Gastroesophageal sphincter (tissue), 4 donors: ENCODE measurements around the gene CTSA. TPM values are rescaled to one million over a fixed set of nuclear protein-coding genes. Genes with fewer than 3 reads are reported as not detected.

Experiments
- ATAC-seq: fragments of 150-250 bp; one replicate; pipeline ENCODE4 v1.9.1; 2016; ENCODE audit warnings: mild to moderate bottlenecking, moderate library complexity
- H3K27ac ChIP-seq, 4 donors: fragments of 200-600 bp; sonication (generic) in 3 of 4; 1 replicate in 3 of 4; 2 replicates in 1 of 4; pipeline ENCODE4 v1.5.1; 2016 to 2019
- H3K27me3 ChIP-seq: fragments of 200-600 bp; sonication (generic); one replicate; pipeline ENCODE4 v1.5.1; 2019
- H3K36me3 ChIP-seq, 2 donors: fragments of 200-600 bp; sonication (generic); one replicate each; pipeline ENCODE4 v1.5.1; 2019; ENCODE audit warnings: control low read depth in 1 of 2
- H3K4me1 ChIP-seq, 3 donors: fragments of 200-600 bp; sonication (generic); 1 replicate in 2 of 3; 2 replicates in 1 of 3; pipeline ENCODE4 v1.5.1; 2016 to 2019; ENCODE audit warnings: control low read depth in 2 of 3
- H3K4me3 ChIP-seq, 2 donors: fragments of 200-600 bp; sonication (generic); one replicate each; pipeline ENCODE4 v1.5.1; 2019; ENCODE audit warnings: mild to moderate bottlenecking in 1 of 2, moderate library complexity in 1 of 2
- H3K9me3 ChIP-seq, 3 donors: fragments of 200-600 bp; sonication (generic); one replicate each; pipeline ENCODE4 v1.5.1; 2017 to 2019; ENCODE audit warnings: control low read depth in 2 of 3
- CTCF ChIP-seq, 4 experiments: fragments of 200-600 bp in 2 of 4; fragments of 450-650 bp in 2 of 4; sonication (generic) in 1 of 4; IDR thresholded peaks; one replicate each; pipeline ENCODE4 v1.5.1; 2017 to 2019; ENCODE audit warnings: antibody characterized with exemption in 4 of 4, mild to moderate bottlenecking in 2 of 4, moderate library complexity in 2 of 4
- EP300 ChIP-seq: sonication (generic); formaldehyde crosslinking; IDR thresholded peaks from one replicate; pipeline ENCODE4 v1.6.1; 2017; ENCODE audit warnings: antibody characterized with exemption, mild to moderate bottlenecking
- POLR2A ChIP-seq, 2 donors: fragments of 450-650 bp; IDR thresholded peaks; one replicate each; pipeline ENCODE4 v1.6.1; 2017; ENCODE audit warnings: antibody characterized with exemption in 2 of 2, mild to moderate bottlenecking in 2 of 2, moderate library complexity in 1 of 2
- POLR2AphosphoS5 ChIP-seq: sonication (generic); formaldehyde crosslinking; IDR thresholded peaks from one replicate; pipeline ENCODE4 v1.6.1; 2017; ENCODE audit warnings: antibody characterized with exemption
- WGBS, 2 donors: methylation state at CpG; one replicate each; pipeline ENCODE4 v1.1.5; 2018; ENCODE audit warnings: low coverage in 1 of 2; 5-methylcytosine and 5-hydroxymethylcytosine counted together
- total RNA-seq, 4 donors: library from RNA; depleted of rRNA; stranded (reverse); fragments of >200 nt; gene quantifications; one replicate each; pipeline ENCODE4 v1.1.0, GENCODE V29; 2016

Gene CTSA
- 10 to 100 TPM; 36.4 to 73.0 (median 56.6) TPM for total RNA-seq

GRCh38 chr20:45890985-45891983, at the start of gene CTSA, which contains the start of gene NEURL2:
TSS of gene CTSA (plus strand) at chr20:45891335. CDS start at chr20:45891569, 234 bp downstream.
TSS of gene NEURL2 (minus strand) at chr20:45891208. CDS start at chr20:45890991, 217 bp downstream.
- Histone ChIP-seq H3K4me1 (peaks cover 0 to 52% (median 20%) of the 10 kb centered on the region in 3 donors), H3K4me3 (peak within 1 kb of the TSS; percentile 64 to 92), H3K27me3 (no peaks in the 10 kb centered on the region), H3K27ac (peak within 1 kb of the TSS; percentile 76 to 96 (median 91)), H3K9me3 (no peaks in the 10 kb centered on the region), H3K36me3 (peaks cover 0 to 68% of the 10 kb centered on the region in 2 donors)
- WGBS, 2 donors = no CpG with 5 or more reads among the region's 78 CpGs
- peak; percentile 85 for ATAC-seq
- TF ChIP-seq POLR2A (IDR thresholded peaks at IDR 0.05) (peak; percentile 32 to 64), CTCF (IDR thresholded peaks at IDR 0.05) (peak in 1 of 4 experiments; percentile 46), POLR2AphosphoS5 (peak; percentile 90), EP300 (no peak)

GRCh38 chr20:45841407-45842129, 49.6 kb upstream of the CTSA start:
- Histone ChIP-seq H3K4me1 (peaks cover 0 to 82% (median 25%) of the 10 kb centered on the region in 3 donors), H3K27me3 (no peaks in the 10 kb centered on the region), H3K4me3 (no peak overlapping the region), H3K27ac (peak overlapping the region in 3 of 4 donors; percentile 58 to 77 (median 72)), H3K36me3 (peaks cover 0 to 90% of the 10 kb centered on the region in 2 donors), H3K9me3 (no peaks in the 10 kb centered on the region)
- no peak for ATAC-seq
- TF ChIP-seq POLR2A (IDR thresholded peaks at IDR 0.05) (no peak), POLR2AphosphoS5 (no peak), EP300 (no peak), CTCF (IDR thresholded peaks at IDR 0.05) (no peak)
- 83% methylated on average over 6 of the region's 10 CpGs; no CpG with 5 or more reads in 1 of the 2 donors for WGBS, 2 donors

- Histone ChIP-seq H3K36me3 (peaks cover 0 to 97% of the 10 kb centered on the region in 2 donors), H3K9me3 (no peaks in the 10 kb centered on the region), H3K27ac (peak overlapping the region in 3 of 4 donors; percentile 58 to 77 (median 72)), H3K4me1 (peaks cover 0 to 74% (median 23%) of the 10 kb centered on the region in 3 donors), H3K27me3 (no peaks in the 10 kb centered on the region), H3K4me3 (no peak overlapping the region)
- ATAC-seq = peak; percentile 41
- 25 to 80% methylated on average over 1 to 4 of the region's 5 CpGs for WGBS, 2 donors
- peak in 1 of 4 experiments; percentile 4 for TF ChIP-seq CTCF (IDR thresholded peaks at IDR 0.05)
- TF ChIP-seq POLR2A (IDR thresholded peaks at IDR 0.05) = no peak
Observed at GRCh38 chr20:45842169-45842812, 48.8 kb upstream of the CTSA start.

- WGBS, 2 donors = 90 to 100% methylated on average over 1 to 5 of the region's 14 CpGs
- no peak for ATAC-seq
- no peaks in the 10 kb centered on the region for H3K27me3 ChIP-seq
- H3K4me3 ChIP-seq = no peak overlapping the region
- no peaks in the 10 kb centered on the region for H3K9me3 ChIP-seq
- H3K27ac ChIP-seq = peak overlapping the region in 3 of 4 donors; percentile 58 to 77 (median 72)
- peaks cover 0 to 62% (median 23%) of the 10 kb centered on the region in 3 donors for H3K4me1 ChIP-seq
- H3K36me3 ChIP-seq = peaks cover 0 to 97% of the 10 kb centered on the region in 2 donors
- TF ChIP-seq EP300 = no peak
- no peak for TF ChIP-seq CTCF (IDR thresholded peaks at IDR 0.05)
- no peak for TF ChIP-seq POLR2A (IDR thresholded peaks at IDR 0.05)
- TF ChIP-seq POLR2AphosphoS5 = no peak
Observed at GRCh38 chr20:45843506-45843905, 47.6 kb upstream of the CTSA start.
